Endometrium (tissue), 2 donors: ENCODE data around the gene VPS13D.
A peak's percentile ranks its signal among the peaks of the same experiment; 100 is the strongest.

Source experiments
- FAIRE-seq: peaks from 2 replicates; lab custom pipeline; 2012; peaks lifted over from hg19 to GRCh38; lab: Jason Lieb, UNC
- donor health status: control.
- donor health status: control.

VPS13D gene

DNA sequence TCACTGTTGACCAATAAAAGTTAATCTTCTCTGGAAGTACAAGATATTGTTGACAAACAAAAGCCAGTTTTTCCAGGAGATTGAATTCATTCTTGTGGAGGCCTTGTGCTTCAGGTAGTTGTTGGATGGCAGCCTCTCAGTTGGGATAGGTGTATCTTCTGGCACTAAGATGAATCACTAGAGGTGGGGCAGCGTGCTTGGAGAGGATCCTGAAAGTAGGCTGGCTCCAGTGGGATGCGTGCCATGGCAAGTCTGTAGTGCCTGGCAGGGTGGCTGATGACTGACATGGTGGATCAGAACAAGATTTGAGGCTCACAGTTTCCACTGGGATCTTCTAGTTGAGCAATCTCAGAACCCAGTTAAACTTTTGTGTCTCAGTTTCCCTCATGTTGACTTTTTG is 2.4 kb downstream of the VPS13D start:
- FAIRE-seq, result no peak

DNA sequence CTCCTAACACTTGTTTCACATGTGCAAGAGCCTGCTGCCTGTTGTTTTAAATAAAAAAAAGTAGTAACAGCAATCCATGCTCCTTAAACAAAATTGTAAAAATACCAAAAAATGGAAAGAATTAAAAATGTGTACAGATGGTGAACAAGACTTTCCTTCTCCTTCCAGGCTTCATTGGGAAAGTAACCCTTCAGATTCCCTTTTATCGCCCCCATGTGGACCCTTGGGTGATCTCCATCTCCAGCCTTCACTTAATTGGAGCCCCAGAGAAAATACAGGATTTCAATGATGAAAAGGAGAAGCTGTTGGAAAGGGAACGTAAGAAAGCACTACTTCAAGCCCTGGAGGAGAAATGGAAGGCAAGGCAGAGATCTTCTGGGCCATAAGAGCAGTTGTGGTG is 14.2 kb downstream of the VPS13D start:
- no peak for FAIRE-seq

DNA sequence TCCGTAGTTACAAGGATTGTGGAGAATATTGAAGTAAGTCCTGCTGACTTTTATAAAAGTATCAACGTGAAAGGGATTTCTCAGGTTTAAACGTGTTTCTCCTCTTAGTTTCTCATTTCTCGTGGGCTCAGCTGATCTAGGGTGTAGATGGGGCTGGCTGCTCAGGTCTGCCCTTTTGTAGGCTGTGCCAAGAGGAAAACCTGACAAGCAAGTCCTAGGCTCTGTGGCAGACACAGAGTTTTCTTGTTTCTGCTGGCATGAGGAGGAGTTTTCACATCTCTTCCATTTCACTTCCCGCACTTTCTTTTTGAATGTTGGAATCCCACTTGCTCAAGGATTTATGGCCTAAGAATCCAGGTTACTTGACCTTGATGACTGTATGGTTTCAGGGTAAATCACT is 14.8 kb downstream of the VPS13D start:
- FAIRE-seq, result no peak

GRCh38 chr1:12245116-12245515 is 15.3 kb downstream of the VPS13D start:
- no peak for FAIRE-seq

DNA sequence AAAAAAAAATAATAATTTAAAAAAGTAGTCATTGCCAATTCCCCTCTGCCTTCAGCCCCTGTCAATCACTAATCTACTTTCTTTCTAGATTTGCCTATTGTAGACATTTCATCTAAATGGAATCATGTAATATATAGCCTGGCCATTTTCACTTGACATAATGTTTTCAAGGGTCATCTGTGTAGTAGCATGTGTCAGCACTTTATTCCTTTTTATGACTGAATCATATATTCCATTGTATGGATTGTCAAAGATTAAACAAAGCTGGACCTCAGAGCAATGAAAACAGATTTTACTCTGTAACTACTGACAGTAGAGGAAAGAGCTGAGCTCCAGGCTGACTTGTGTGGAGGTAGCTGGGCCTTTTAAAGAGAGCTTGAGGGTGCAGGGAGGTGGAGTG is 15.9 kb downstream of the VPS13D start:
- no peak for FAIRE-seq

- FAIRE-seq, result no peak
These were observed 16.8 kb downstream of the VPS13D start for GRCh38 chr1:12246584-12246983.

- no peak for FAIRE-seq
These were observed 19.4 kb downstream of the VPS13D start for GRCh38 chr1:12249181-12249580.

GRCh38 chr1:12249748-12250147 is 19.9 kb downstream of the VPS13D start:
- FAIRE-seq, result no peak

DNA sequence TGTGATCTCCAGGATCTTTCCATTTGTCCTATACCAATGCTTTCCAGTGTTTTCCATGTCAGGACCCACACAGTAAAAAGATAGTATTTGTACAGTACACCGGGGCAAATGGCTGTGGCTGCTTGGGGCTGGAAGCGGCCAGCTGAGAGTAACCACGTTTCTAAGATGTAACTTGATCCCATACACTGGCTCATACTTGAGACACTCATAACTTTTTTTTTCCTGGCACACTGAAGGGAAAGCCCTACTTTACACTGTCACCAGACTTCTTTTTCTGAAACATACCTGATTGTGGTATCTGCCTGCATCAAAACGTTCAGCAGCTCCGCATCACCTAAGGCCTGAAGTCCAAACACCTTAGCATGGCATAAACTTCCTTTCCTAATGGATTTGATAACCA is 21.6 kb downstream of the VPS13D start:
- no peak for FAIRE-seq

DNA sequence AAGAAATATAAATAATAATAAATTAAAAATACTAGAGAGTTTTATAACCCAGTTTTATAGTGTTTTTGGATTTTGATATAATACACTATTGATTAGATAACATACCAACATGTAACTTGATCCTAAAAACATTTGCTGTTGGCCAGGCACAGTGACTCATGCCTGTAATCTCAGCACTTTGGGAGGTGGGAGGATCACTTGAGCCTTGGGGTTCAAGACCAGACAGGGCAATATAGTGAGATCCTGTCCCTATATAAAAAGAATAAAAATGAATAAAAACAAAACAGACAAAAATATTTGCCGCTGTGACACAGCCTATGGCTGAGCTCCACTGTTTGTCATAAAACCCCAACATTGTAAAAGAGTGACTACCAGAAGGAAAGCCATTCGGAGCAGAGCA is 26.1 kb downstream of the VPS13D start:
- peak; percentile 76 for FAIRE-seq

- no peak for FAIRE-seq
These were observed 28.4 kb downstream of the VPS13D start for GRCh38 chr1:12258272-12258671.

DNA sequence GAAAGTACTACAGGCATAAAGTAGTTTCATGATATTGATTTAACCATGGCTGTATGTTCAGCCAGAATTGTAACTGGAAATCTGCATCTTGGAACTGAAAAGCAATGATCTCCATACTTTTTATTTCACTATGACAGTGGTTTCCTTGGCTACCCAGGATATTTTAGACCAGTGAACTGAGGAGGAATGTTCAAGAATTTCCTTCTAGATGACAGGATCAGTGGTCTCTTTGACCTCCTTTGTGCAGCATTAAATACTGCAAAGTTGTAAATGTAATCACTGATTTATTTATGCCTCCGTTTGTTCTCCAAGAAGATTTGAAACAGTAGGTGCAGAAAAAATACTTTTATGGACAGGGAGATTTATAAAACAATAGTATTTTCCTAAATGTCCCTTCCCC is 39.5 kb downstream of the VPS13D start:
- FAIRE-seq, result no peak

- no peak for FAIRE-seq
These were observed 41.2 kb downstream of the VPS13D start for GRCh38 chr1:12271033-12271432.

- no peak for FAIRE-seq
These were observed 42.9 kb downstream of the VPS13D start for GRCh38 chr1:12272770-12273169.

DNA sequence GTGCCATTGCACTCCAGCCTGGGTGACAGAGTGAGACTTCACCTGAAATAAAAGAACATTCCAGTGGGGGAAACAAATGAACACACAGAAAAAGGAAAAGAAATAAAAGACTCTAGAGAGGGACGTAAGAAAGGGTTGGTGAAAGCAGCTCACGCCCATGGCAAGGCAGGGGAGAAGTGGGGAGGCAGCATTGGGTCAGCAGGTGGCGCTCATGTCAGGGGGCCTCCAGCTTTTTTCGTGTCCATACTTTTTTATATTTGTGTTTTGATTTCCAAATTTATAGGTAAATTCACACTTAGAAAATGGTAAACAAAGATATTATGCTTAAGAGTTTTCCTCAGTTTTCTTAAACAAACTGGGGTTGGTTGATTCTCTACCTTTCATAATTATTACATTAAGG is 45.5 kb downstream of the VPS13D start:
- no peak for FAIRE-seq

DNA sequence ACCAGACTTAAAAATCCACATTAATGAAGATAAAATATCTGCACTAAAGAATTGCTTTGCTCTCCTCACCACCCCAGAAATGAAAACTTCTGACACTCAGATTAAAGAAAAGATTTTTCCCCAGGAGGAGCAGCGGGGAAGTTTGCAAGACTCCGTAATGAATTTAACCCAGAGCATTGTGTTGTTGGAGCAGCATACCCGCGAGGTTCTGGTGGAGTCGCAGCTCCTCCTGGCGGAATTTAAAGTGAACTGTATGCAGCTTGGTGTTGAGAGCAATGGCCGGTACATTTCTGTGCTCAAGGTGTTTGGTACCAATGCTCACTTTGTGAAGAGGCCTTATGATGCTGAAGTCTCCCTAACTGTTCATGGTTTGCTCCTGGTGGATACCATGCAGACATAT is 46.4 kb downstream of the VPS13D start:
- no peak for FAIRE-seq

DNA sequence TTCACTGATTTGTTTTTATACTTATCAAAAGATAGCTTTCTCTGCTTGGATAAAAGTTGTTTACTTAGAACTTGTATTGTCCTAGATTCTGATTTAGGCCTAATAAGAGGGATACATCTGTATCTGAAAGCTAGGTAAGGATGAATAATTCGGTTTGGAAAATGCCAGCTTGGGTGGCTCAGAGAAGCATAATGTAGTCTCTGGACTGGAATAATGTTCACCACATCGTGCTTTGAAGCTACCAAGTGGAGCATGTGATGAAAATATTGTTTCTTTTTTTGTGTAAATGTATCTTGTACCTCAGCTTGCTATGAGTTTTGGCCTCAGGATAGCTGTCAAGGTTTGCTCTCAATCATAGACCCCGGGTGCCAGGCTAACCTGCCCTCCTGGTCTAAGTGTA is 49.2 kb downstream of the VPS13D start:
- FAIRE-seq, result no peak

DNA sequence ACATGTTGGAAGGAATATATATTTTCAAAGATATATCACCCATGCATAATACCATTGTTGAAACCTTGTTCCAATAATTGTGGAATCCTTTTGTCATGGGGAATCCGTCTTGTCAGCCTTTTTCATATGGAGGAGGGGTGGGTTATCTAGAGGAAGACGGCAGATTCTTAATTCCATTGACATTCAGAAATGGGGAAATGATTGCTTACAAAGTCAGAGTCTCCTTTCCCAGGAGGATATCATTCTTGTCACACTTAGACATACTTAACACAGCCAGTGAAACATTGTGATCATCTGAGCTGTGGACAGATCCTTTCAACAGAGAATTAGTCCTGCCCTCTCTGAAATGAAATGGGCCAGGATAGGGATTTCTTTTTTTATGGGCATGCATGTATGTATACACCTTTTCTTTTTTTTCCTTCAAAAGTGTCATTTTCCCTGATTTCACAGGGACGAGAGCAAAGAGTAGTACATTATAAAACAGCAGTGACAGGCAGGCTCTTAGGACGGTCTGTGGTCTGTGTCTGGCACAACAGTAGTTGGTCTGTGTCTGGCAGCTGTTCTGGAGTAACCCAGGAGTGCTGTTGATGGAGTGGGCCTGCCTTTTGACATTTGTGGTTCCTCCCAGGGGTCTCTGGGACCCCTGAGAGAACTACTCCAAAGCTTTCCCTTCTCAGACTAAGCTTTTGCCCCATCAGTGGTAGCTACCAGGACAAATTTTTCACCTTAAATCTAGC is 50.1 kb downstream of the VPS13D start:
- no peak for FAIRE-seq

DNA sequence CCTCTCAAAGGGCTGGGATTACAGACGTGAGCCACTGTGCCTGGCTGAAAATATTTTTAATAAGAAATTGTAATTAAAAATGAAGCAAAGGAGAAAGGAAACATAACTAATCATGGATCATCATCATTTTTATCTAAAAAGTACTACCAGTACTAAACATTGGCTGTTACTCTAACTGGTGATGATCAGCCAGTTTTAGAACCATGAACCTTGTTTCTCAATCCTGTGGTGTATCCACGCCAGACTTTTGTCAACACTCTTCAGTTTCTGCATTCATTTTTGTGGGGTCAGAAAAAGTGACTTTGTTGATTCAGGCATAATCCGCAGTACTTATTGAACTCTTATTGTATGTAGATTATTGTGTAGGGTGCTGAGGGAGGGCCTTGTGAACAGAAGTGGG is 52.3 kb downstream of the VPS13D start:
- FAIRE-seq, result no peak

GRCh38 chr1:12284486-12284885 is 54.7 kb downstream of the VPS13D start:
- FAIRE-seq, result no peak

DNA sequence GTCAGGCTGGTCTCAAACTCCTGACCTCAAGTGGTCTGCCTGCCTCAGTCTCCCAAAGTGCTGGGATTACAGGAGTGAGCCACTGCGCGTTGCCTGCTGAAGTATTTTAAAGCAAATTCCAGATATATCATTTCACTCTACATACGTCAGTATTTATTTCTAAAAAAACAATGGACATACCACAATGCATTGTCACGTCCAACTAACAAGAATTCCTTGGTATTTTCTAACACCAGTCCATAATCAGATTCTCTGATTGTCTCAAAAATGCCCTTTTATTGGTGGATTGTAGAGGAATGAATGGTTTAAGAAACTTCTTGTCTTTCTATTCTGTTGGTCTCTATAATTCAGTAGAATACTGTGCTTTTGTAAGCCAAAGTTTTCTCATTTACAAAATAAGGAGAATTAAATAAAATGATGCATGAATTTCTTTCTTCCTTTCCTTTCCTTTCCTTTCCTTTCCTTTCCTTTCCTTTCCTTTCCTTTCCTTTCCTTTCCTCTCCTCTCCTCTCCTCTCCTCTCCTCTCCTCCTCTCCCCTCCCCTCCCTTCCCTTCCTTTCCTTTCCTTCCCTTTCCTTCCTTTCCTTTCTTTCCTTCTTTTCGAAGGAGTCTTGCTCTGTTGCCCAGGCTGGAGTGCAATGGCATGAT is 55.8 kb downstream of the VPS13D start:
- no peak for FAIRE-seq

DNA sequence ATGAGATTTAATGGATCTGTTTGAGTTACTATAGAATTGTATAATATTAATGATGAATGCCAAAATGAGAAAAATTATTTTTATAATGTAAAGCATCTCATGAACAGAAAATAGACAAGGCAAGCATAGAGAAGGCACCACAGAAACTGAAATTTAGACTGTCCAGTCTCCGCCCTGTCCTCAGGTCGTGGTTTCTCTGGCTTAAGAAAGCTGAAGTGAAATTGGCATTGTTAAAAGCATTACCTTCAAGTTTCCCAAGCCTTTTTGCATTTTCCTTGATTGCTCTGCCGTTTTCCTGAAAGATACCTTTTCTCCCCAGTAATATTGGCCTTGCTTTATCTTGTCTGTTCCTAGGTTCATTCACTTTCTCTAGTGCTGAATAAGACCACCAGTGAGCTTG is 58.0 kb downstream of the VPS13D start:
- no peak for FAIRE-seq

- FAIRE-seq, result no peak
These were observed 61.0 kb downstream of the VPS13D start for GRCh38 chr1:12290828-12291227.

GRCh38 chr1:12293416-12293815 is 63.6 kb downstream of the VPS13D start:
- no peak for FAIRE-seq
